Trophoblast cell (in vitro differentiated cells and primary cell): ENCODE measurements around the gene NET1.
A peak's percentile ranks its signal among the peaks of the same experiment; 100 is the strongest.

Experiments
- DNase-seq, 2 donors: peaks; one replicate each; pipeline ENCODE4 v3.0.0-alpha.2; 2016
- H2AFZ ChIP-seq: 2 replicates; pipeline ENCODE4 v1.6.1; 2013; ENCODE audit warnings: low read length, moderate library complexity, mild to moderate bottlenecking; ENCODE audit not compliant: insufficient read depth, poor library complexity
- H2AK5ac ChIP-seq: 2 replicates; pipeline ENCODE4 v1.6.1; 2013; ENCODE audit warnings: mild to moderate bottlenecking, low read length
- H2BK120ac ChIP-seq: 2 replicates; pipeline ENCODE4 v1.6.1; 2013; ENCODE audit warnings: low read length, mild to moderate bottlenecking, moderate library complexity; ENCODE audit not compliant: insufficient read depth, poor library complexity
- H2BK12ac ChIP-seq: 2 replicates; pipeline ENCODE4 v1.6.1; 2013; ENCODE audit warnings: mild to moderate bottlenecking, low read length, moderate library complexity
- H2BK5ac ChIP-seq: 2 replicates; pipeline ENCODE4 v1.6.1; 2013; ENCODE audit warnings: low read length, low read depth, moderate library complexity, mild to moderate bottlenecking; ENCODE audit not compliant: poor library complexity
- H3K14ac ChIP-seq: 2 replicates; pipeline ENCODE4 v1.6.1; 2013; ENCODE audit warnings: mild to moderate bottlenecking, low read length
- H3K18ac ChIP-seq: 2 replicates; pipeline ENCODE4 v1.6.1; 2013; ENCODE audit warnings: mild to moderate bottlenecking, low read length
- H3K23ac ChIP-seq: 2 replicates; pipeline ENCODE4 v1.6.1; 2013; ENCODE audit warnings: low read length
- H3K27ac ChIP-seq: 2 replicates; pipeline ENCODE4 v1.5.1; 2013; ENCODE audit warnings: low read depth, mild to moderate bottlenecking, inconsistent platforms, low read length, moderate library complexity
- H3K27me3 ChIP-seq: 2 replicates; pipeline ENCODE4 v1.6.1; 2013; ENCODE audit warnings: inconsistent platforms, mild to moderate bottlenecking, low read length, moderate library complexity; ENCODE audit not compliant: insufficient read depth
- H3K36me3 ChIP-seq, 2 experiments: 1 replicate in 1 of 2; 2 replicates in 1 of 2; pipeline ENCODE4 v1.6.1; 2013; ENCODE audit warnings: low read length in 2 of 2, mild to moderate bottlenecking in 2 of 2, moderate library complexity in 1 of 2; ENCODE audit not compliant: insufficient read depth in 2 of 2, control insufficient read depth in 1 of 2
- H3K4ac ChIP-seq: 2 replicates; pipeline ENCODE4 v1.6.1; 2013; ENCODE audit warnings: low read depth, mild to moderate bottlenecking, low read length, moderate library complexity
- H3K4me1 ChIP-seq, 2 experiments: 1 replicate in 1 of 2; 2 replicates in 1 of 2; pipeline ENCODE4 v1.6.1; 2013; ENCODE audit warnings: low read length in 2 of 2, mild to moderate bottlenecking in 2 of 2, moderate library complexity in 1 of 2; ENCODE audit not compliant: insufficient read depth in 2 of 2, control insufficient read depth in 1 of 2
- H3K4me2 ChIP-seq: 2 replicates; pipeline ENCODE4 v1.6.1; 2013; ENCODE audit warnings: inconsistent platforms, mild to moderate bottlenecking, low read length, moderate library complexity
- H3K4me3 ChIP-seq: 2 replicates; pipeline ENCODE4 v1.5.1; 2013; ENCODE audit warnings: mild to moderate bottlenecking, low read depth, low read length, inconsistent platforms
- H3K79me1 ChIP-seq: one replicate; pipeline ENCODE4 v1.6.1; 2013; ENCODE audit warnings: low read length
- H3K79me2 ChIP-seq: 2 replicates; pipeline ENCODE4 v1.6.1; 2013; ENCODE audit warnings: low read length, mild to moderate bottlenecking; ENCODE audit not compliant: control insufficient read depth, insufficient read depth, poor library complexity
- H3K9ac ChIP-seq: 2 replicates; pipeline ENCODE4 v1.6.1; 2013; ENCODE audit warnings: mild to moderate bottlenecking, low read length
- H3K9me3 ChIP-seq: 2 replicates; pipeline ENCODE4 v1.6.1; 2013; ENCODE audit warnings: low read depth, mild to moderate bottlenecking, control low read depth, inconsistent platforms, low read length; ENCODE audit not compliant: insufficient read depth
- H4K12ac ChIP-seq: 2 replicates; pipeline ENCODE4 v1.6.1; 2013; ENCODE audit warnings: low read depth, mild to moderate bottlenecking, low read length, moderate library complexity
- H4K8ac ChIP-seq: 2 replicates; pipeline ENCODE4 v1.6.1; 2013; ENCODE audit warnings: low read depth, mild to moderate bottlenecking, low read length, moderate library complexity
- H4K91ac ChIP-seq: one replicate; pipeline ENCODE4 v1.6.1; 2013; ENCODE audit warnings: low read depth, mild to moderate bottlenecking, low read length, moderate library complexity
- WGBS: extraction: QIAGEN DNeasy Blood & Tissue Kit; methylation state at CpG from one replicate; pipeline ENCODE4 v1.1.7; 2013; ENCODE audit warnings: missing lambda C conversion rate; ENCODE audit not compliant: insufficient read length, insufficient coverage; ENCODE audit errors: extremely low coverage; 5-methylcytosine and 5-hydroxymethylcytosine counted together

Gene NET1

DNA sequence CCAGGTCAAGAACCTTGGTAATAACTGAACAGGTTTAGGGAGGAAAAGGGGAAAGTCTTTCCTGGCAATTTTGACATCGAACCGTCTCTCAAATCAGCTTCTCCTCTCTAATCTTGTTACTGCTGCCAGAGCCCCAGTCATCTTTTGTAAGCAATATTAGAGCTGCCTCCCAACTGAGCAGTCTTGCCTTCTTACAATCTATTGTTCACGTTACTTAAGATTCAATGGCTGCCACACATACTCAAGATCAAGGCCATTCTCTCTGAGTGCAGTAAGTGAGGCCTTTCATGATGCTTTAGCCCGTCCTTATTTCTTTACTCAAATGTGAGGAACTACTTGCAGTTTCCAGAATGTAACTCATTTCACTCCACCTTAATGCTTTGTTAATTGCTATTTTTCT lies 12.4 kb downstream of the NET1 start:
- Histone ChIP-seq H3K4me2 (no peak overlapping the region), H4K91ac (no peak overlapping the region), H3K79me2 (no peaks in the 10 kb centered on the region), H3K79me1 (no peaks in the 10 kb centered on the region), H3K4me3 (no peak overlapping the region), H2AFZ (no peak overlapping the region), H3K14ac (no peak overlapping the region), H3K9me3 (no peaks in the 10 kb centered on the region), H2AK5ac (no peak overlapping the region), H3K4me1 (no peaks in the 10 kb centered on the region), H2BK5ac (no peak overlapping the region), H3K27me3 (no peaks in the 10 kb centered on the region), H3K18ac (no peak overlapping the region), H3K27ac (no peak overlapping the region), H4K8ac (no peak overlapping the region), H3K4ac (no peak overlapping the region), H2BK12ac (no peak overlapping the region), H3K9ac (no peak overlapping the region), H2BK120ac (no peak overlapping the region), H3K23ac (no peak overlapping the region), H3K36me3 (no peaks in the 10 kb centered on the region), H4K12ac (no peak overlapping the region)
- no peak for DNase-seq
- no CpG with 5 or more reads among the region's 4 CpGs for WGBS

DNA sequence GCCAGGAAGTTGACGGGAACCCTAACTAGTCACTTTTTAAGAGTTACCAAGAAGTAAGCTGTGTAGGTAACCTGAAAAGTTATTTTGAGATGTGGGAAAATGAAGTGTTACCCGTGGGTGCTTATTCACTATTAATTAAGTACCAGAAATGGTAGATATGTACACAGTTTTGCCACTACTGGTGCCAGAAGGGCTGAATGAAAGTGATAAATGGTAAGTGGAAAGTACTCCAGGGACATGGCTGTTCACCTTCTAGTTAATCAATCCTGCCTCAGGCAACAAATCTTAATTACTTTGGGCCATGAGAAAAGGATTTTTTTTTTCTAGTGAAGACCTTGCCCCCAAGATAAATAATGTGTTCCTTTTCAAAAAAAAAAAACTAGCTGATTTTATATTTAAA lies 15.8 kb downstream of the NET1 start:
- Histone ChIP-seq H3K9me3 (no peaks in the 10 kb centered on the region), H3K23ac (no peak overlapping the region), H3K9ac (no peak overlapping the region), H3K14ac (no peak overlapping the region), H2AK5ac (no peak overlapping the region), H2BK5ac (no peak overlapping the region), H4K91ac (no peak overlapping the region), H3K27me3 (no peaks in the 10 kb centered on the region), H3K27ac (no peak overlapping the region), H3K79me2 (no peaks in the 10 kb centered on the region), H3K79me1 (no peaks in the 10 kb centered on the region), H2BK120ac (no peak overlapping the region), H3K36me3 (peaks cover 0 to 1% of the 10 kb centered on the region in 2 experiments), H4K12ac (no peak overlapping the region), H3K4me2 (no peak overlapping the region), H3K4ac (no peak overlapping the region), H2BK12ac (no peak overlapping the region), H4K8ac (no peak overlapping the region), H3K4me3 (no peak overlapping the region), H2AFZ (no peak overlapping the region), H3K4me1 (peaks cover 0 to under 1% of the 10 kb centered on the region in 2 experiments), H3K18ac (no peak overlapping the region)
- no peak for DNase-seq
- WGBS = no CpG with 5 or more reads among the region's 2 CpGs

DNA sequence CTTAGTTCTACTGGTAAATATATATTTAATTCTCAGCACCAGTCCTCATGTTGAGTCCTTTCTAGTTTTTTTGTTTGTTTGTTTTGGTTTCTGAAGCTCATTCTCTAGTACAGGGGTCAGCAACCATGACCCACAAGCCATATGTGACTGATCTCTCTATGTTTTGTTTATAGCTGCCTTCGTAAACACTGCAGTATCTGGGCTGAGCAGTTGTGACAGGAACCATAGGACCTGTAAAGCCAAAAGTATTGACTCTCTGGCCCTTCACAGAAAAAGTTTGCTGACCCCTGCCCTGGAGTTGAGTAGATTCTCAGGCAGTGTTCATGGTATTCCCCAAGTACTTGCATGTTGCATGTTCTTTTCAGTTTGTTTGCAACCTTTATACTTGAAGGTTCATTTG lies 20.8 kb downstream of the NET1 start:
- H3K14ac ChIP-seq = no peak overlapping the region
- no peak overlapping the region for H4K91ac ChIP-seq
- no peak overlapping the region for H2AK5ac ChIP-seq
- H3K23ac ChIP-seq = no peak overlapping the region
- DNase-seq = no peak
- H3K36me3 ChIP-seq = peaks cover 0 to 1% of the 10 kb centered on the region in 2 experiments
- no peaks in the 10 kb centered on the region for H3K79me1 ChIP-seq
- no CpG with 5 or more reads among the region's 1 CpG for WGBS
- H3K4me1 ChIP-seq = peaks cover 0 to 2% of the 10 kb centered on the region in 2 experiments
- no peak overlapping the region for H4K12ac ChIP-seq
- H3K18ac ChIP-seq = no peak overlapping the region
- H3K4me2 ChIP-seq = no peak overlapping the region
- no peak overlapping the region for H2BK120ac ChIP-seq
- peak overlapping the region; percentile 38 for H3K27ac ChIP-seq
- peak overlapping the region; percentile 16 for H4K8ac ChIP-seq
- no peak overlapping the region for H2BK5ac ChIP-seq
- no peaks in the 10 kb centered on the region for H3K27me3 ChIP-seq
- no peak overlapping the region for H3K9ac ChIP-seq
- H2AFZ ChIP-seq = no peak overlapping the region
- H3K79me2 ChIP-seq = no peaks in the 10 kb centered on the region
- no peak overlapping the region for H3K4me3 ChIP-seq
- H3K9me3 ChIP-seq = no peaks in the 10 kb centered on the region
- no peak overlapping the region for H2BK12ac ChIP-seq
- no peak overlapping the region for H3K4ac ChIP-seq

DNA sequence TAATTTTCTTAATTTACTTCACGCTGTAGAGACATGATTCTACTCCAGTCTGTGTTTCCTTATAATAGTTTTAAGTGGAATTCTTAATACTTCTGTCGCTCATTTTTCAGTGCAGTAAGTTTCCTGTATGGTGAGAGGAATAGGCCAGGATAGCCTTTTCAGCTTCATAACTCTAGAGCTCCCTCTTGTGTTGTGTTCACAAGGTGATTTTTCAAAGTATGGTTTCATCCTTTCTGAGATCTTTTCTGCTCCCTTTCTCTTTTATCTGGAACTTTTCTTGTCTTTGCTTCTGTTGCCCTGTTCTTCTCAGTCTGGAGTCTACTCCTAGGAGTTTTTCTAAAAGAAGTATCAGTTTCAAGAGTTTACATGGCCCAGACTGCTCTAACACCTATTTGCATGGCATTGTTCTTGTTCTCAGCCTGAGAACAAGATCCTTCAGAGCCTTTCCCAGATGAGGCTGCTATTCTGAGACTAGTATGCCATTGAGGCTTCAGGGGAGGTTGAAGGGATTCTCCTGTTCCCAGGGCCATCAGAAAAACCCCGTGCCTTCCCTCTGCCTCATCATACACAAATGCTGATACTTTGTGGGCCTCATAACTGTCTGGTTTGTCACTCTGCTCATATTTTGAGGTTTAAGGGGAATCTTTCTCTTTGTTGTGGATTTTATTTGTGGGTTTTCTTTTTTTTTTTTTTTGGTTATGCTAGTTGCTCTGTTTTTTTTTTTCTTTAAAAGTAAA lies 21.8 kb downstream of the NET1 start:
- H2BK5ac ChIP-seq = no peak overlapping the region
- no peak overlapping the region for H2AFZ ChIP-seq
- no peak overlapping the region for H3K23ac ChIP-seq
- no peak overlapping the region for H2BK120ac ChIP-seq
- peaks cover 0 to 1% of the 10 kb centered on the region in 2 experiments for H3K36me3 ChIP-seq
- H3K27me3 ChIP-seq = no peaks in the 10 kb centered on the region
- H3K79me2 ChIP-seq = no peaks in the 10 kb centered on the region
- no peak overlapping the region for H2BK12ac ChIP-seq
- no peaks in the 10 kb centered on the region for H3K9me3 ChIP-seq
- no peak overlapping the region for H3K9ac ChIP-seq
- no peak overlapping the region for H3K4me3 ChIP-seq
- WGBS = no CpG with 5 or more reads among the region's 3 CpGs
- H3K4ac ChIP-seq = no peak overlapping the region
- H4K8ac ChIP-seq = no peak overlapping the region
- no peak overlapping the region for H2AK5ac ChIP-seq
- H3K79me1 ChIP-seq = no peaks in the 10 kb centered on the region
- H4K12ac ChIP-seq = peak overlapping the region; percentile 1
- peaks cover 0 to 2% of the 10 kb centered on the region in 2 experiments for H3K4me1 ChIP-seq
- no peak overlapping the region for H3K14ac ChIP-seq
- no peak overlapping the region for H3K4me2 ChIP-seq
- no peak overlapping the region for H3K18ac ChIP-seq
- no peak overlapping the region for H4K91ac ChIP-seq
- DNase-seq = peak in 1 of 2 donors; percentile 70
- no peak overlapping the region for H3K27ac ChIP-seq
